ENCODE results near the gene SYTL1.

SYTL1 gene

GRCh38 chr1:27332536-27333281 is 9.1 kb upstream of the SYTL1 start:
- Histone ChIP-seq H2BK120ac (ENCODE audit: low read depth, low read length) (no peak overlapping the region), H3K4me3 (ENCODE audit: low read length) (no peak overlapping the region), H3K4me2 (ENCODE audit: low read length) (no peak overlapping the region), H3K79me2 (ENCODE audit: control insufficient read depth, insufficient read depth, low read length) (peaks cover 8% of the 10 kb centered on the region), H3K27ac (ENCODE audit: low read depth, low read length) (no peak overlapping the region), H3K9ac (ENCODE audit: low read length) (no peak overlapping the region), H3K56ac (ENCODE audit: low read length) (no peak overlapping the region), H4K8ac (ENCODE audit: low read depth, low read length) (no peak overlapping the region), H3K18ac (ENCODE audit: low read length) (no peak overlapping the region), H3K4me1 (ENCODE audit: control insufficient read depth, low read depth, low read length) (no peaks in the 10 kb centered on the region), H2AK5ac (ENCODE audit: low read length) (no peak overlapping the region), H3K79me1 (ENCODE audit: low read length) (peaks cover 8% of the 10 kb centered on the region), H3K36me3 (ENCODE audit: control insufficient read depth, insufficient read depth, low read length) (peaks cover 7% of the 10 kb centered on the region), H3K23ac (ENCODE audit: low read length) (no peak overlapping the region), H2BK5ac (ENCODE audit: low read length) (no peak overlapping the region), H3K4ac (ENCODE audit: low read depth, low read length) (no peak overlapping the region), H3K27me3 (ENCODE audit: insufficient read depth, low read length, poor library complexity) (no peaks in the 10 kb centered on the region), H2BK15ac (replicated peaks; ENCODE audit: low read depth) (no peak overlapping the region), H4K5ac (ENCODE audit: low read length) (no peak overlapping the region)
- peak; percentile 67 for DNase-seq
- no CpG with 5 or more reads among the region's 11 CpGs for WGBS (ENCODE audit: extremely low coverage, insufficient coverage, low lambda C conversion rate)

- H3K9ac ChIP-seq (ENCODE audit: low read length): no peak overlapping the region
- H4K8ac ChIP-seq (ENCODE audit: low read depth, low read length): no peak overlapping the region
- no peak overlapping the region for H2BK120ac ChIP-seq (ENCODE audit: low read depth, low read length)
- H3K4me3 ChIP-seq (ENCODE audit: low read length): no peak overlapping the region
- H2BK5ac ChIP-seq (ENCODE audit: low read length): no peak overlapping the region
- H3K27ac ChIP-seq (ENCODE audit: low read depth, low read length): no peak overlapping the region
- H4K5ac ChIP-seq (ENCODE audit: low read length): no peak overlapping the region
- peaks cover 5% of the 10 kb centered on the region for H3K36me3 ChIP-seq (ENCODE audit: control insufficient read depth, insufficient read depth, low read length)
- no peak for DNase-seq
- no peak overlapping the region for H3K18ac ChIP-seq (ENCODE audit: low read length)
- H3K79me2 ChIP-seq (ENCODE audit: control insufficient read depth, insufficient read depth, low read length): peaks cover 1% of the 10 kb centered on the region
- WGBS (ENCODE audit: extremely low coverage, insufficient coverage, low lambda C conversion rate): no CpG with 5 or more reads among the region's 17 CpGs
- no peaks in the 10 kb centered on the region for H3K4me1 ChIP-seq (ENCODE audit: control insufficient read depth, low read depth, low read length)
- no peak overlapping the region for H3K4ac ChIP-seq (ENCODE audit: low read depth, low read length)
- no peaks in the 10 kb centered on the region for H3K27me3 ChIP-seq (ENCODE audit: insufficient read depth, low read length, poor library complexity)
- no peak overlapping the region for H3K56ac ChIP-seq (ENCODE audit: low read length)
- no peak overlapping the region for H3K23ac ChIP-seq (ENCODE audit: low read length)
- H3K4me2 ChIP-seq (ENCODE audit: low read length): no peak overlapping the region
- no peak overlapping the region for H2BK15ac ChIP-seq (replicated peaks; ENCODE audit: low read depth)
- H3K79me1 ChIP-seq (ENCODE audit: low read length): peaks cover 1% of the 10 kb centered on the region
- H2AK5ac ChIP-seq (ENCODE audit: low read length): no peak overlapping the region
Measured at GRCh38 chr1:27333717-27334279, 8.0 kb upstream of the SYTL1 start.

- H3K27ac ChIP-seq (ENCODE audit: low read depth, low read length): no peak overlapping the region
- no peak for DNase-seq
- no peaks in the 10 kb centered on the region for H3K79me1 ChIP-seq (ENCODE audit: low read length)
- no peak overlapping the region for H3K4me3 ChIP-seq (ENCODE audit: low read length)
- no peak overlapping the region for H3K9ac ChIP-seq (ENCODE audit: low read length)
- H2BK120ac ChIP-seq (ENCODE audit: low read depth, low read length): no peak overlapping the region
- peaks cover 2% of the 10 kb centered on the region for H3K4me1 ChIP-seq (ENCODE audit: control insufficient read depth, low read depth, low read length)
- no peak overlapping the region for H3K23ac ChIP-seq (ENCODE audit: low read length)
- no peak overlapping the region for H3K4ac ChIP-seq (ENCODE audit: low read depth, low read length)
- H4K8ac ChIP-seq (ENCODE audit: low read depth, low read length): no peak overlapping the region
- H3K56ac ChIP-seq (ENCODE audit: low read length): no peak overlapping the region
- no peaks in the 10 kb centered on the region for H3K79me2 ChIP-seq (ENCODE audit: control insufficient read depth, insufficient read depth, low read length)
- no peak overlapping the region for H4K5ac ChIP-seq (ENCODE audit: low read length)
- no peak overlapping the region for H2AK5ac ChIP-seq (ENCODE audit: low read length)
- H2BK5ac ChIP-seq (ENCODE audit: low read length): no peak overlapping the region
- no peaks in the 10 kb centered on the region for H3K27me3 ChIP-seq (ENCODE audit: insufficient read depth, low read length, poor library complexity)
- H3K36me3 ChIP-seq (ENCODE audit: control insufficient read depth, insufficient read depth, low read length): peaks cover 5% of the 10 kb centered on the region
- H3K18ac ChIP-seq (ENCODE audit: low read length): no peak overlapping the region
- no CpG with 5 or more reads among the region's 17 CpGs for WGBS (ENCODE audit: extremely low coverage, insufficient coverage, low lambda C conversion rate)
- no peak overlapping the region for H2BK15ac ChIP-seq (replicated peaks; ENCODE audit: low read depth)
- H3K4me2 ChIP-seq (ENCODE audit: low read length): no peak overlapping the region
Measured at GRCh38 chr1:27335506-27336422, 6.1 kb upstream of the SYTL1 start.

- Histone ChIP-seq H4K8ac (ENCODE audit: low read depth, low read length) (no peak overlapping the region), H2AK5ac (ENCODE audit: low read length) (no peak overlapping the region), H2BK120ac (ENCODE audit: low read depth, low read length) (no peak overlapping the region), H3K23ac (ENCODE audit: low read length) (no peak overlapping the region), H2BK5ac (ENCODE audit: low read length) (no peak overlapping the region), H3K9ac (ENCODE audit: low read length) (no peak overlapping the region), H3K18ac (ENCODE audit: low read length) (no peak overlapping the region), H3K56ac (ENCODE audit: low read length) (no peak overlapping the region), H3K27me3 (ENCODE audit: insufficient read depth, low read length, poor library complexity) (no peaks in the 10 kb centered on the region), H3K36me3 (ENCODE audit: control insufficient read depth, insufficient read depth, low read length) (peaks cover 5% of the 10 kb centered on the region), H3K79me1 (ENCODE audit: low read length) (no peaks in the 10 kb centered on the region), H3K79me2 (ENCODE audit: control insufficient read depth, insufficient read depth, low read length) (no peaks in the 10 kb centered on the region), H4K5ac (ENCODE audit: low read length) (no peak overlapping the region), H3K4me3 (ENCODE audit: low read length) (no peak overlapping the region), H3K27ac (ENCODE audit: low read depth, low read length) (no peak overlapping the region), H3K4me2 (ENCODE audit: low read length) (no peak overlapping the region), H2BK15ac (replicated peaks; ENCODE audit: low read depth) (no peak overlapping the region), H3K4ac (ENCODE audit: low read depth, low read length) (no peak overlapping the region), H3K4me1 (ENCODE audit: control insufficient read depth, low read depth, low read length) (peaks cover 2% of the 10 kb centered on the region)
- WGBS (ENCODE audit: extremely low coverage, insufficient coverage, low lambda C conversion rate): no CpG with 5 or more reads among the region's 5 CpGs
- no peak for DNase-seq
Measured at GRCh38 chr1:27336756-27337155, 5.1 kb upstream of the SYTL1 start.

GRCh38 chr1:27338751-27339150 is 3.1 kb upstream of the SYTL1 start:
- no CpG with 5 or more reads among the region's 6 CpGs for WGBS (ENCODE audit: extremely low coverage, insufficient coverage, low lambda C conversion rate)
- no peak overlapping the region for H2AK5ac ChIP-seq (ENCODE audit: low read length)
- H3K56ac ChIP-seq (ENCODE audit: low read length): peak overlapping the region; percentile 22
- no peak overlapping the region for H3K4me2 ChIP-seq (ENCODE audit: low read length)
- H3K4ac ChIP-seq (ENCODE audit: low read depth, low read length): no peak overlapping the region
- no peak for DNase-seq
- no peaks in the 10 kb centered on the region for H3K79me2 ChIP-seq (ENCODE audit: control insufficient read depth, insufficient read depth, low read length)
- H4K8ac ChIP-seq (ENCODE audit: low read depth, low read length): no peak overlapping the region
- peaks cover 4% of the 10 kb centered on the region for H3K36me3 ChIP-seq (ENCODE audit: control insufficient read depth, insufficient read depth, low read length)
- no peak overlapping the region for H4K5ac ChIP-seq (ENCODE audit: low read length)
- peaks cover 5% of the 10 kb centered on the region for H3K4me1 ChIP-seq (ENCODE audit: control insufficient read depth, low read depth, low read length)
- H3K27me3 ChIP-seq (ENCODE audit: insufficient read depth, low read length, poor library complexity): no peaks in the 10 kb centered on the region
- H3K23ac ChIP-seq (ENCODE audit: low read length): no peak overlapping the region
- no peak overlapping the region for H3K18ac ChIP-seq (ENCODE audit: low read length)
- peak overlapping the region; percentile 8 for H3K9ac ChIP-seq (ENCODE audit: low read length)
- no peaks in the 10 kb centered on the region for H3K79me1 ChIP-seq (ENCODE audit: low read length)
- H2BK15ac ChIP-seq (replicated peaks; ENCODE audit: low read depth): no peak overlapping the region
- H3K4me3 ChIP-seq (ENCODE audit: low read length): no peak overlapping the region
- no peak overlapping the region for H3K27ac ChIP-seq (ENCODE audit: low read depth, low read length)
- H2BK120ac ChIP-seq (ENCODE audit: low read depth, low read length): no peak overlapping the region
- H2BK5ac ChIP-seq (ENCODE audit: low read length): no peak overlapping the region

Measured in mesendoderm (in vitro differentiated cells).